Measurements from ENCODE around the gene CDNF.
A peak's percentile ranks its signal among the peaks of the same experiment; 100 is the strongest.

CDNF gene

DNA sequence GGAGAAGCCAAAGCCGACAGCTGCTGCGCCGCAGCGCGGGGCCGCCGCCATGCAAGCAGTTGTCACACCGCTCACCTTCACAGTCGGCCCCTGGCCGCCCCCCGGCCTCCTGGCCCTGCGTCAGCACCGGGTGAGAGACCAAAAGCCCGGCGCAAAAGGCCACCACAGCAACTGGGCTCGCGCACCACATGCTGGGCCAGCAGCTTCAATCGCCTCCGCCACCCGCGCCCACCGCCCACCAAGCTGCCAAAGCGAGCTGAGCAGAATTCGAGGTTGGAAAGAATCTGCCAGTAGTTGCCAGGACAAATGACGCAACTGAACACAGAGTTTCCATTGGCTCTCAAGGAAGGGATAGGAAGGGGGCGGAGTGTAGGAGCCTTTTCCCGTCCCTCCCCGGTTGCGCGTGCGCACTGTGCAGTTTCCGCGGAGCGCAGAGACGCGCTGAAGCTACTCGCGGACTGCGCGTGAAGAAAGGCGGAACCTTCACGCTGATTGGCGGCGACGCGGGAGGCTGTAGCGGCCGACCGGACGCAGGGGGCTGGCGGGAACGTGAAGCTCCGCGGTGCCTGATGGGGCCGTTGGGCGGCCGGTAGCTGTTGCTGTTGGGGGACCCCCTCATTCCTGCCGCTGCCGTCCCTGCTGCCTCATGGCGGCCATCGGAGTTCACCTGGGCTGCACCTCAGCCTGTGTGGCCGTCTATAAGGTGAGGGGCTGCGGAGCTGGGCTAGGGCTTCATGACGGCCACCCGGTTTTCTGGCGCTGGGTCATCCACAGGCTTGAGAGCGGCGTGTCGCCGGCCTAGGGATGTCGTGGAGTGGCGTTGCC lies at the start of gene CDNF, which contains the start of the genes HSPA14 and MSANTD7:
Gene CDNF (minus strand): TSS at position 281 of the 825 bp plus-strand sequence. CDS start 91 bp downstream, at position 190.
Gene HSPA14 (plus strand): TSS at position 550 of the 825 bp plus-strand sequence. CDS start 97 bp downstream, at position 647.
Gene MSANTD7 (plus strand): TSS at position 550 of the 825 bp plus-strand sequence. CDS start 3,979 bp downstream, outside the sequence.
- peak; percentile 100 for DNase-seq (ENCODE audit: low read depth)
- H3K4me3 ChIP-seq (ENCODE audit: low read depth, low read length) = peak within 1 kb of the TSS; percentile 99
- TF ChIP-seq, protein P1, sequence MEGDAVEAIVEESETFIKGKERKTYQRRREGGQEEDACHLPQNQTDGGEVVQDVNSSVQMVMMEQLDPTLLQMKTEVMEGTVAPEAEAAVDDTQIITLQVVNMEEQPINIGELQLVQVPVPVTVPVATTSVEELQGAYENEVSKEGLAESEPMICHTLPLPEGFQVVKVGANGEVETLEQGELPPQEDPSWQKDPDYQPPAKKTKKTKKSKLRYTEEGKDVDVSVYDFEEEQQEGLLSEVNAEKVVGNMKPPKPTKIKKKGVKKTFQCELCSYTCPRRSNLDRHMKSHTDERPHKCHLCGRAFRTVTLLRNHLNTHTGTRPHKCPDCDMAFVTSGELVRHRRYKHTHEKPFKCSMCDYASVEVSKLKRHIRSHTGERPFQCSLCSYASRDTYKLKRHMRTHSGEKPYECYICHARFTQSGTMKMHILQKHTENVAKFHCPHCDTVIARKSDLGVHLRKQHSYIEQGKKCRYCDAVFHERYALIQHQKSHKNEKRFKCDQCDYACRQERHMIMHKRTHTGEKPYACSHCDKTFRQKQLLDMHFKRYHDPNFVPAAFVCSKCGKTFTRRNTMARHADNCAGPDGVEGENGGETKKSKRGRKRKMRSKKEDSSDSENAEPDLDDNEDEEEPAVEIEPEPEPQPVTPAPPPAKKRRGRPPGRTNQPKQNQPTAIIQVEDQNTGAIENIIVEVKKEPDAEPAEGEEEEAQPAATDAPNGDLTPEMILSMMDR (conservative IDR thresholded peaks at IDR 0.05; ENCODE audit: low read depth, low read length) = no peak

DNA sequence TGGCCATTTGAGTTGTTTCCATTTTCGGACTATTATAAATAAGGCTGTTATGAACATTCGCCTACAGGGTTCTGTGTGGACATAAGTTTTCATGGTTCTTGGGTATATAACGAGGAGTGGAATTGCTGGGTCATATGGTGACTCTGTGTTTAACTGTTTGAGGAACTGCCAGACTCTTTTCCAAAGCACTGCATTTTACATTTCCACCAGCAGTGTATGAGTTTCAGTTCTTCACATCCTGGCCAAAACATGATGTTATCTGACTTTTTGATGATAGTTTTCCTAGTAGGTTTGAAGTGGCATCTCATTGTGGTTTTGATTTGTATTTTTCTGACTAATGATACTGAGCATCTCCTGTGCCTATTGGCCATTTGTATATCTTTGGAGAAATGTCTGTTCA lies 46.2 kb upstream of the CDNF start:
- no peak overlapping the region for H3K4me3 ChIP-seq (ENCODE audit: low read depth, low read length)
- DNase-seq (ENCODE audit: low read depth) = no peak
- TF ChIP-seq, protein P1 (conservative IDR thresholded peaks at IDR 0.05; ENCODE audit: low read depth, low read length) = no peak

DNA sequence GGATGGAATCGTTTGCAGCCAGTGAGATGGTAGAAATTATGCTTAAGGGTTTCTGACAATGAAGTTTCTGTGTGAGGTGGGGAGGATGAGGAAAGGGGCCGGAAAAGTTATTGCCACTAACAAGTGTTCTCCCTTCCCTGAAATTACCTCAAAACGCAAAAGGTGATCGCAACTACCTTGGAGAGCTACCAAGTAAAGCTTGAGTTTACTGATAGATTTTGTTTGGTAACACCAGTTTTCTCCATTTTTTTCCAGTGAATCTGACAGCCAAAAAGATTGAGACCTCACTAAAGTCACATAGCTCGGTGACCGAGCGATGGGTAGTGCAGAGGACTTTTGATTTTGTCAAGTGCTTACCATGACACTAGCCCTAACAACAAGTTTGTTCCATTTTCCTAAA lies 42.4 kb upstream of the CDNF start:
- H3K4me3 ChIP-seq (ENCODE audit: low read depth, low read length) = peak overlapping the region; percentile 69
- DNase-seq (ENCODE audit: low read depth) = no peak
- TF ChIP-seq, protein P1 (conservative IDR thresholded peaks at IDR 0.05; ENCODE audit: low read depth, low read length) = no peak

DNA sequence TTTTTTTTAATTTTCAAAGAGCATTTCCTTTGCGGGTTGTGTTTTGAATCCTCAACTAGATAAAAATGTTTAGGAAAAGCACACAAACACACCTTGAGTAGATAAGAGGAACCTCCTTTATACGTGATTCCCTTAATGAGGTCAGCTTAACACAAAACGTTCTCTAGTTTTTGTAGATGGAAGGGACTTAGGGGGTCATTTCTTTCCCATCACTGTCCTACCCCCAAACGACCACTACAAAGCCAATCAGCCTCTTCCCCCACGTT lies 42.0 kb upstream of the CDNF start:
- TF ChIP-seq, protein P1 (conservative IDR thresholded peaks at IDR 0.05; ENCODE audit: low read depth, low read length) = no peak
- no peak for DNase-seq (ENCODE audit: low read depth)
- H3K4me3 ChIP-seq (ENCODE audit: low read depth, low read length) = peak overlapping the region; percentile 69

DNA sequence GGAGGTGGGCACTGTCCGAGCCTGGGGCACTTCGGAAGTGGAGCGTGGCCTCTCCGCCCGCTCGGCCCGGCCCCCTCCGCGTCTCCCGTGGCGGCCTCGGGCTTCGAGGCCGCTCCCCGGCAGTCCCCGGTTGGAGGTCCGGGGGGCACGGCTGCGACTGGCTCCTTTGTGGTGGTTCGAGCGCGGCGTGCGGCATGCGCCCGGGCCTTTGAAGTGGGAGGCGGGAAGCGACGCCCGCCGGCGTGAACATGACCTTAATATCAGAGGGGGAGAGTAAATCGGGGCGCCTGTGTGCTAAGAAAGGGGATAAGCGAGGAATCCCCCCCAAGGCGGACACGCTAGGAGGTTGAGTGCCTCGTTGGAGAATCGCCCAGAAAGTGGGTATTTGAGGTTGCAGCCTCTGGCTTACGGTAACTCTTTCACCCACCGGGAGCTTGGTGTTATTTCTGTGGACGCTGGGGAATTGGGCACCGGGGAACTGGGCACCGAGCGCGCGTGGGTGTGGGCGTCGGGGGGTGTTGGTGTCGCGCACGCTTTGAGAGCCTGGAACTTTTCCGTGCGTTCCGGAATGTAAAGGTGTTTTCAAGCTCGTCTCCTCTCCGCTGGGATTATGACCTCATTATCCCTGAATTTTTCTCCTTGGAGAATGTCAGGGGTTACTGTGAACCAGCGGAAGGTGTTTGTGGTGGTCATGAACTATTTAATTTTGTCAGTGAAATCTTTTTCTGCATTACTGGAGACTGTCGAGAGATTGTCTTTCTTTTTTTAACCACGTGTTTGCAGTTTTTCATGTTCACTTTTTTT lies 41.5 kb upstream of the CDNF start:
- TF ChIP-seq, protein P1 (conservative IDR thresholded peaks at IDR 0.05; ENCODE audit: low read depth, low read length) = no peak
- H3K4me3 ChIP-seq (ENCODE audit: low read depth, low read length) = peak overlapping the region; percentile 69
- DNase-seq (ENCODE audit: low read depth) = no peak

DNA sequence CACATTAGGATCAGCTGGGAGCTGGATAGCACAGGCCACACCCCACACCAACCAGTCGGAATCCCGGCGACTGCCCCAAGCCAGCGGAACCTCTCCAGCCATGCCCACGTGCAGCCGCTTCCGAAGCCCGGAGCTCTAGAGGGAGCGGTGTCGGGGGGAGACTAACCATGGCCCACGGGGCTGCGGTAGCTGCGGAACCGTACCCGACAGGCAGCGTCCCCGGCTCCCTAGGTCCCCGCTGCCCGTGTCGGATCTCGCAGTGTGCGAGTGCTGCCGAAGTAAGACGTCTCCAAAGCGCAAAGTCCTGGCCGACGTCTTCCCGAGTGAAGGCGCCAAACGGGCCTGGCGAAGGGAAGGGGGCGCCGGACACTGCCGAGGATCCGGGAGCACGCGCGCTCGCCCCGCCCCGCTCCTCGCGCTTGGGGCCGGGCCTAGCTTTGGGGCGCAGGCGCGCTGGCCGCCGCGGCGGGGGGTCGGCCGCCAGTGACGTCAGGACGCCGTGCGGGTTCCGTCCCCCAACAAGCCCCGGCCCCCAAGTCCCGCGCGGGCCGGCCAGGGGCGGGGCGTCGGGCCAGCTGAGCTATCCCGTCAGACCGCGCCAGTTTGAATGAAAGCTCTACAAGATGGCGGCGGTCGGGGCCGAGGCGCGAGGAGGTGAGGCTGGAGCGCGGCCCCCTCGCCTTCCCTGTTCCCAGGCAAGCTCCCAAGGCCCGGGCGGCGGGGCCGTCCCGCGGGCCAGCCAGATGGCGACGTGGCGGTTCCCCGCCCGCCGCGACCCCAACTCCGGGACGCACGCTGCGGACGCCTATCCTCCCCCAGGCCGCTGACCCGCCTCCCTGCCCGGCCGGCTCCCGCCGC lies 40.7 kb upstream of the CDNF start, which contains the start of gene SUV39H2:
Gene SUV39H2 (plus strand): TSS at position 601 of the 858 bp plus-strand sequence. CDS start 23 bp downstream, at position 624.
- DNase-seq (ENCODE audit: low read depth) = peak; percentile 97
- H3K4me3 ChIP-seq (ENCODE audit: low read depth, low read length) = peak within 1 kb of the TSS; percentile 92
- TF ChIP-seq, protein P1 (conservative IDR thresholded peaks at IDR 0.05; ENCODE audit: low read depth, low read length) = peak; percentile 7
